ENCODE results near the gene GJA3.

The GJA3 gene

GRCh38 chr13:20181188-20181587, 20.3 kb upstream of the GJA3 start:
- H3K27ac ChIP-seq (ENCODE audit: low read depth, low read length) = no peak overlapping the region
- no peaks in the 10 kb centered on the region for H3F3A ChIP-seq (ENCODE audit: control insufficient read depth, insufficient read depth)
- no peaks in the 10 kb centered on the region for H3K9me2 ChIP-seq (replicated peaks; ENCODE audit: control insufficient read depth, low read length)
- H3K9me3 ChIP-seq (ENCODE audit: control insufficient read depth, insufficient read depth, low read length) = no peaks in the 10 kb centered on the region
- no peaks in the 10 kb centered on the region for H4K20me1 ChIP-seq (ENCODE audit: control insufficient read depth, insufficient read depth, low read depth, low read length)
- peaks cover 12% of the 10 kb centered on the region for H3K27me3 ChIP-seq (ENCODE audit: control insufficient read depth, low read length)
- H3K4me1 ChIP-seq (ENCODE audit: control insufficient read depth, low read length) = no peaks in the 10 kb centered on the region
- no peak overlapping the region for H3K4me2 ChIP-seq (ENCODE audit: low read length)
- no peaks in the 10 kb centered on the region for H3K36me3 ChIP-seq (ENCODE audit: control insufficient read depth, low read length)
- H3K79me2 ChIP-seq (ENCODE audit: control insufficient read depth, low read length) = no peaks in the 10 kb centered on the region
- TF ChIP-seq CTCF (IDR thresholded peaks at IDR 0.05; ENCODE audit: low read depth, low read length, poor library complexity, severe bottlenecking) (no peak), EZH2phosphoT487 (IDR thresholded peaks at IDR 0.05; ENCODE audit: borderline replicate concordance, low read length) (no peak)
- H3K4me3 ChIP-seq (ENCODE audit: low read length) = no peak overlapping the region

- no peak overlapping the region for H3K27ac ChIP-seq (ENCODE audit: low read depth, low read length)
- no peaks in the 10 kb centered on the region for H3F3A ChIP-seq (ENCODE audit: control insufficient read depth, insufficient read depth)
- no peaks in the 10 kb centered on the region for H3K36me3 ChIP-seq (ENCODE audit: control insufficient read depth, low read length)
- no peaks in the 10 kb centered on the region for H3K79me2 ChIP-seq (ENCODE audit: control insufficient read depth, low read length)
- peaks cover 42% of the 10 kb centered on the region for H3K27me3 ChIP-seq (ENCODE audit: control insufficient read depth, low read length)
- H3K9me2 ChIP-seq (replicated peaks; ENCODE audit: control insufficient read depth, low read length) = no peaks in the 10 kb centered on the region
- no peaks in the 10 kb centered on the region for H3K4me1 ChIP-seq (ENCODE audit: control insufficient read depth, low read length)
- H3K9me3 ChIP-seq (ENCODE audit: control insufficient read depth, insufficient read depth, low read length) = no peaks in the 10 kb centered on the region
- H4K20me1 ChIP-seq (ENCODE audit: control insufficient read depth, insufficient read depth, low read depth, low read length) = no peaks in the 10 kb centered on the region
- no peak for TF ChIP-seq CTCF (IDR thresholded peaks at IDR 0.05; ENCODE audit: low read depth, low read length, poor library complexity, severe bottlenecking)
- TF ChIP-seq EZH2phosphoT487 (IDR thresholded peaks at IDR 0.05; ENCODE audit: borderline replicate concordance, low read length) = no peak
- no peak overlapping the region for H3K4me3 ChIP-seq (ENCODE audit: low read length)
- no peak overlapping the region for H3K4me2 ChIP-seq (ENCODE audit: low read length)
These were observed 17.3 kb upstream of the GJA3 start for GRCh38 chr13:20178156-20178555.

- peaks cover 38% of the 10 kb centered on the region for H3K27me3 ChIP-seq (ENCODE audit: control insufficient read depth, low read length)
- no peak overlapping the region for H3K27ac ChIP-seq (ENCODE audit: low read depth, low read length)
- H4K20me1 ChIP-seq (ENCODE audit: control insufficient read depth, insufficient read depth, low read depth, low read length) = no peaks in the 10 kb centered on the region
- no peaks in the 10 kb centered on the region for H3K79me2 ChIP-seq (ENCODE audit: control insufficient read depth, low read length)
- H3K36me3 ChIP-seq (ENCODE audit: control insufficient read depth, low read length) = no peaks in the 10 kb centered on the region
- H3F3A ChIP-seq (ENCODE audit: control insufficient read depth, insufficient read depth) = no peaks in the 10 kb centered on the region
- H3K4me1 ChIP-seq (ENCODE audit: control insufficient read depth, low read length) = no peaks in the 10 kb centered on the region
- no peaks in the 10 kb centered on the region for H3K9me2 ChIP-seq (replicated peaks; ENCODE audit: control insufficient read depth, low read length)
- H3K4me3 ChIP-seq (ENCODE audit: low read length) = no peak overlapping the region
- no peaks in the 10 kb centered on the region for H3K9me3 ChIP-seq (ENCODE audit: control insufficient read depth, insufficient read depth, low read length)
- no peak overlapping the region for H3K4me2 ChIP-seq (ENCODE audit: low read length)
- TF ChIP-seq EZH2phosphoT487 (IDR thresholded peaks at IDR 0.05; ENCODE audit: borderline replicate concordance, low read length) (no peak), CTCF (IDR thresholded peaks at IDR 0.05; ENCODE audit: low read depth, low read length, poor library complexity, severe bottlenecking) (no peak)
These were observed 16.4 kb upstream of the GJA3 start for GRCh38 chr13:20177049-20177831.

All from DOHH2 (cell line).